Measurements from ENCODE around the gene IGSF1.

GRCh38 chrX:131332331-131332730 lies 43.2 kb upstream of the IGSF1 start:
- TF ChIP-seq CTCF (conservative IDR thresholded peaks at IDR 0.05; ENCODE audit: low read depth, low read length) (no peak), EZH2phosphoT487 (IDR thresholded peaks at IDR 0.05; ENCODE audit: borderline replicate concordance, low read length) (no peak), EZH2 (IDR thresholded peaks at IDR 0.05; ENCODE audit: low read length, unreplicated experiment) (no peak)
